Osteocyte (in vitro differentiated cells): ENCODE measurements around the gene NUCKS1. TPM values are rescaled to one million over a fixed set of nuclear protein-coding genes. Genes with fewer than 3 reads are reported as not detected.

ENCODE experiments used
- DNase-seq: peaks from one replicate; pipeline ENCODE4 v3.0.0; 2021; ENCODE audit warnings: mixed read lengths; ENCODE audit not compliant: unreplicated experiment; ENCODE audit errors: extremely low spot score
- H3K27ac Mint-ChIP-seq: one replicate; pipeline ENCODE4 v1.8.0; 2021; ENCODE audit warnings: mild to moderate bottlenecking, mixed read lengths; ENCODE audit not compliant: unreplicated experiment
- H3K27me3 Mint-ChIP-seq: one replicate; pipeline ENCODE4 v1.8.0; 2021; ENCODE audit warnings: mixed read lengths; ENCODE audit not compliant: unreplicated experiment
- H3K36me3 Mint-ChIP-seq: one replicate; pipeline ENCODE4 v1.8.0; 2021; ENCODE audit warnings: mixed read lengths; ENCODE audit not compliant: unreplicated experiment
- H3K4me1 Mint-ChIP-seq: one replicate; pipeline ENCODE4 v1.8.0; 2021; ENCODE audit warnings: mixed read lengths; ENCODE audit not compliant: unreplicated experiment
- H3K4me3 Mint-ChIP-seq: one replicate; pipeline ENCODE4 v1.8.0; 2021; ENCODE audit warnings: mild to moderate bottlenecking, moderate library complexity, mixed read lengths; ENCODE audit not compliant: unreplicated experiment
- H3K9me3 Mint-ChIP-seq: one replicate; pipeline ENCODE4 v1.8.0; 2021; ENCODE audit warnings: mixed read lengths; ENCODE audit not compliant: unreplicated experiment
- CTCF ChIP-seq: fragments of 200-600 bp; sonication (generic); IDR thresholded peaks from 2 replicates; pipeline ENCODE4 v1.5.0; 2021; ENCODE audit warnings: antibody characterized with exemption, mild to moderate bottlenecking, moderate library complexity
- total RNA-seq: library from RNA; stranded (reverse); gene quantifications from 2 replicates; pipeline ENCODE4 v1.2.1, GENCODE V29; 2021

NUCKS1 gene
- total RNA-seq, 1 donor from 2014 or later = 215 TPM

GRCh38 chr1:205770618-205771017 is 20.6 kb upstream of the NUCKS1 start:
- peaks cover 25% of the 10 kb centered on the region for H3K4me1 Mint-ChIP-seq
- H3K9me3 Mint-ChIP-seq = no peaks in the 10 kb centered on the region
- no peaks in the 10 kb centered on the region for H3K27me3 Mint-ChIP-seq

GRCh38 chr1:205769641-205770365 is 19.8 kb upstream of the NUCKS1 start:
- DNase-seq = no peak
- Mint-ChIP-seq H3K36me3 (peaks cover 30% of the 10 kb centered on the region), H3K27ac (no peak overlapping the region), H3K9me3 (no peaks in the 10 kb centered on the region), H3K4me3 (no peak overlapping the region), H3K27me3 (no peaks in the 10 kb centered on the region), H3K4me1 (peaks cover 20% of the 10 kb centered on the region)
- TF ChIP-seq CTCF = no peak

More at GRCh38 chr1:205770618-205771017, 20.6 kb upstream of the NUCKS1 start:
- no peak for TF ChIP-seq CTCF
- peaks cover 30% of the 10 kb centered on the region for H3K36me3 Mint-ChIP-seq
- no peak overlapping the region for H3K4me3 Mint-ChIP-seq
- DNase-seq = no peak
- no peak overlapping the region for H3K27ac Mint-ChIP-seq

- Mint-ChIP-seq H3K27ac (no peak overlapping the region), H3K4me1 (peaks cover 7% of the 10 kb centered on the region), H3K36me3 (peaks cover 26% of the 10 kb centered on the region), H3K4me3 (no peak overlapping the region), H3K27me3 (no peaks in the 10 kb centered on the region), H3K9me3 (no peaks in the 10 kb centered on the region)
- TF ChIP-seq CTCF = no peak
- DNase-seq = no peak
Observed at GRCh38 chr1:205767248-205767647, 17.3 kb upstream of the NUCKS1 start.

- Mint-ChIP-seq H3K27me3 (no peaks in the 10 kb centered on the region), H3K4me3 (no peak overlapping the region), H3K4me1 (peaks cover 7% of the 10 kb centered on the region), H3K27ac (no peak overlapping the region), H3K36me3 (peaks cover 24% of the 10 kb centered on the region), H3K9me3 (no peaks in the 10 kb centered on the region)
- TF ChIP-seq CTCF = no peak
- DNase-seq = no peak
Observed at GRCh38 chr1:205766570-205766969, 16.6 kb upstream of the NUCKS1 start.

- Mint-ChIP-seq H3K27me3 (no peaks in the 10 kb centered on the region), H3K4me3 (no peak overlapping the region), H3K36me3 (peaks cover 20% of the 10 kb centered on the region), H3K27ac (no peak overlapping the region), H3K4me1 (peaks cover 7% of the 10 kb centered on the region), H3K9me3 (no peaks in the 10 kb centered on the region)
- no peak for DNase-seq
- TF ChIP-seq CTCF = no peak
Observed at GRCh38 chr1:205766038-205766437, 16.1 kb upstream of the NUCKS1 start.
